GM19351 (cell line): ENCODE measurements around the gene POLR2L.
A peak's percentile ranks its signal among the peaks of the same experiment; 100 is the strongest.

Experiments used
- ATAC-seq: cut with Tn5 transposase; IDR thresholded peaks from one replicate; pipeline ENCODE4 v1.9.1; 2021; ENCODE audit warnings: mild to moderate bottlenecking, moderate library complexity; ENCODE audit not compliant: unreplicated experiment

POLR2L gene

DNA sequence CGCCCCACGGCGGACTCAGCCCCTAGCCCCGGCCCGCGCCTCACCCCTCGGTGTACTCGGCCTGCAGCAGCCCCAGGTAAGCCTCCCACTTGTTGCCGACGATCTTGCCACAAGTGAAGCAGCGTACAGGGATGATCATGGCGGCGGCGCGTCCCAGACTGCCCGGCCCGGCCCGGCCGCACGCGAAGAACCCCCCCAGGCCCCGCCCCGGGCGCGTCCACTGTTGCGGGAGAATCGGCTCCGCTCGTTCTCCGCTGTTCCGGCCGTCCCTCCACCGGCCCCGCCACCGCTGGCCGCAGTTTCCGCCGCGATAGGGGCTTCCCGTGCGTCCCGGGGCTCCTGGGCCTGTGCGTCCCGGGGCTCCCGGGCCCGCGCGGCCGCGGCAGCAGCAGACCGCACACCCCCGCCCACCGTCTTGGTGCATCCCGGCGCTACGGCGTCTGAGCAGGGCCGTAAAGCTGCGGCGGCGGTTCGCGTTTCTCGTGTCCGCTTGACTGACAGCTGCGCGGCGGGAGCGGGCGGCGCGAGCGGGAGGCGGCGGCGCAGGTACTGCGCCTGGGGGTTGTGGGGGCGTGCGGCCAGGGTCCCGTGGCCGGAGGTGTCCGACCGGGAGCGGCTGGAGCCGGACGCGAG lies at the start of gene POLR2L, which contains the start of gene TSPAN4:
Gene POLR2L (minus strand): TSS at position 160 of the 633 bp plus-strand sequence. CDS start 21 bp downstream, at position 139.
Gene TSPAN4 (plus strand): TSS at position 483 of the 633 bp plus-strand sequence. CDS start 7,453 bp downstream, outside the sequence.
- ATAC-seq = peak; percentile 68

DNA sequence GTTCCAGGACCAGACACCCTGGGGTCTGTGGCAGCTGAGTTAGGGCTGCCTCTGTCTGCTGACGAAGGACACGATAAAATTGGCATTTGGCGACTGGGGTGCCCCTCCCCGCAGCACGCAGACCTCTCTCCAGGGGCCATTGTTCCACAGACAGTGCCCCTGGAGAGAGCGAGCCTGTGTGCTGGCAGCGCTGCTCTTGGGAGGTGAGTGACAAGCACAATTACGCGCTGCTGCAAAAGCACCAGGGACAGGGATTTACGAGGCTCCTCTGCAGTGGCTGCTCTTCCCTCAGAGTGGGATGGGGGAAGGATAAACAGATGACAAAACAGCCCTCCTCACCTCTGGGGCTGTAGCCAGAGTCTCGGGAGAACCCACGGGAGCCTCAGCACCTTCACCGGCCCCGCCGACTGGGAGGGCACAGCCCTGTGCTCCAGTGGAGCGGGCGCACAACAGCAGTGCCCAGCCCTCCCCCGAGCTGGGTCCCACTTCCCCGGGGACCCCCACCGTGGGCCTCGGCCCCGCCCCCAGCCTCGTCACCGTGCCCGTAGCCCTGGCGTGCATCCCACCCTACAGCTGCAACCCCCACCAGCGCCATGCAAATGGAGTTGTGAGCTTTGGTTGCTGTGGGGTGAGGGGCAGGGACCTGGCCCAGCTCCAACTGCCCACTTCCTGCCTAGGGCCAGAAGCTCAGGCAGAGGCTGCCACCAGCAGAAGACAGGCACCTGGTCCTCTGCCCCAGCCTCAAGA lies 48.6 kb upstream of the POLR2L start:
- ATAC-seq = no peak

DNA sequence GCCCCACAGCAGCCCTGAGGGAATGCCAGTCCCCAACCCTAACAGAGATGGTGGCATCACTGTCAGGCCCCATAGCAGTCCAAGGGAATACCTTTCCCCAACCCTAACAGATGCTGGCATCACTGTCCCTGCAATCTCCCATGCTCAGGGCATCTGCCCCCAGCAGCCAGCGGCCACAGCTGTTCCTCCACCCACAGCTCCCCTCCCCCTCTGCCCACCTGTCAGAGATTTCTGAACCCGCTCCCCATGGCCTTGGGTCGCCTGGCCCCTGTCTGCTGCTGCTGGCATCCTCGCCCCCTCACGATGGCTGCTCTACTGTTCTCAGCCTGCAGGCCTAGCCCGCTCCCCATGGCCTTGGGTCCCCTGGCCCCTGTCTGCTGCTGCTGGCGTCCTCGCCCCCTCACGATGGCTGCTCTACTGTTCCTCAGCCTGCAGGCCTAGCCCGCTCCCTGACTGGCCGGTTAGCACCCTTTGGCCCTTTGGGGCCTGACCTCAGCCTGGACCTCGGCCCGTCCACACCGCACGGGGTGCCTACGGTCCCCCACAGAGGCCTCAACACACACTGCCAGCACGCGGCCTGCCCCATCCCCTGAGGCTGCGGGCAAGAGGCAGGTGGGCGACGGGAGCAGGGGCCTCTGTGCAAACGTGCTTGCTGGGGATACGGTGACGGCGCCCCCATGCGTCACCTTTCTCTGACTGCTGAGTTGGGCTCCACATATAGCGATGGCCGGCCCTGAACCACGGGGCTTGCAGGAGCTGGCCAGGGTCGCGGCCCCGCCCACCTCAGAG lies 47.6 kb upstream of the POLR2L start:
- ATAC-seq = no peak

DNA sequence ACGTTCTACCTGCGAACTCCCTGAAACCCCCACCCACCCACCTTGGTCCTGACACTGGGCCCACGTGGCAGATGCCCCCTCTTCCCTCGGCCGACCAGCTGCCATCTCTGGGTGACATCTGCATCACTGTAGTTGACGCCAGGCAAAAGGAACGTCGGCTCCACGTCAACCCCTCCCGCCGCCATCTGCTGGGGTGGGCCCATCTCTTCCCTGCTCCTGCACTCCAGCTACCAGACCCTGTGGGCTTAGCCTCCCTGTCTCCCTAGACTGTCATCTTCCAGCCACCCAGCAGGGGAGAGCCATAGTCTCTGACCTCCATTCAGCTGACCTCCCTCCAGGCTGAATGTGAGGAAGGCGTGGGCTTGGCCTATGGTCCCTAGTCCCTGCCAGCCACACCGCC lies 46.9 kb upstream of the POLR2L start:
- no peak for ATAC-seq

DNA sequence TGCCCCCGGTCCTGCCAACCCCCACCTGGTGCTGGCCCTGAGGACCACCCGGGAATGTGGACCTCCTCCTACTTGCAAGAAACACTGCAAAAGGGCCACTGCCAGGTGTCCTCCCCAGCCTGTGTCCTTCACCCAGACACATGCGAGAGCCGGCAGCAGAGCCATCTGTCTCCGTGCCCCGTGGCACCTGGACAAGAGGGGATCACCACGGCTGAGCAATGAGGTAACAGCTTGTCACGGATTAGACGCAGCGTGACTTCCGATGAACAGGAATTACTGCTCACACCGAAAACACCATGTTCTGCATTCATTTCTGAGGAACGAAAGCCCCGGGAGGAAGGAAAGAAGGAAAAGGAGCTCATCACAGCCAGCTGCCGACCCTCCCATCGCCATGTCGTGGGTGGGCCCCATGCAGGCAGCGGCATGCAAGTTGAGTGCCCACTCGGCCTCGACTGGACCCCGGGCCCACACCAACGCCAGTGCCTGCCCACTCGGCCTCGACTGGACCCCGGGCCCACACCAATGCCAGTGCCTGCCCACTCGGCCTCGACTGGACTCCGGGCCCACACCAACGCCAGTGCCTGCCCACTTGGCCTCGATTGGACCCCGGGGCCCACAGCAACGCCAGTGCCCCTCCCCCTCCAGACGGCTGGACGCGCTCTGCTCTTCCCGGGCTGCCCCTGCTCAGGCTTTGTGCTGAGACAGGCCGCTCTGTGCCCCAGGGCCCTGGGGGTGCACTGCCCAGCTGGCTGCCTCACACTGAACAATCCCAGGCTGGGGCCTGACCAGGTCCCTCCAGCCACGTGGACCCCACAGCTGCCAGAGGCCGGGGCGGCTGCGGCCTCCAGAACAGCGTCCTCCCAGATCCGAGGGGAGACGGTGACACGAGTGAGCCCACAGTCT lies 46.2 kb upstream of the POLR2L start:
- no peak for ATAC-seq

DNA sequence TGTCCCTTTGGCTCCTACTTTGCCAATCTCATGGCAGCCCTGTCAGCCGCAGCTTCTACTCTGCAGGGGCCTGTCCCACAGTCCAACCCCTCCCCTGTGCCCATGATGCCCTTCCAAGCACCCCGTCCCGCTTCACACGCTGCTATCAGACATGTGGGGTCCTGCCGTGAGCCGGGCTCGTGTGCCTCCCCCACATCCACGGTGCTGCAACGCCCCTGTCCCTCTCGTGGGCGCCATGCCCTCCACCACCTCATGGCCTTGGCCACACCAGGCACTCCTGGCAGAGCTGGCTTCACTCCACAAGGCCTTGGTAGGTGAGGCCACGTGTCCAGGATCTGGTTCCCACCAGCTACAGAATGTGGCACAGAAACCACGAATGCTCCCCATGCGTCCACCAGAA lies 45.3 kb upstream of the POLR2L start:
- ATAC-seq = no peak

DNA sequence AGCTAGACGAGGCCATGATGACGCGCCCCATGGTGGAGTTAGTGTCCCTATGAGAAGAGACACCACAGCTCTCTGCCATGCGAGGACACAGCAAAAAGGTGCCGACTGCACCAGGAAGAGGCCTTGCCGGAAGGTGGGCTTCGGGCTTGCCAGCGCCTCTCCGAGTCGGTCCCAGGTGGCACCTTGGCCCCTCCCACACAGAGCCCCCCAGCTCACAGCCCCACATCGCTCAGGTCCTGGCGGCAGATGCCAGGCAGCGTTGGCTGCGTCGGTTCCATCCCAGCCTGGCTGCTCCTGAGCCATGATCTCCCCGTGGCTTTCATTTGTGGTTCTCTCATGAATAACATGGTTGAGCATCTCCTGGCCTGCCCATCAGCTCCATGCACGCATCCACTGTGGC lies 44.2 kb upstream of the POLR2L start:
- no peak for ATAC-seq

DNA sequence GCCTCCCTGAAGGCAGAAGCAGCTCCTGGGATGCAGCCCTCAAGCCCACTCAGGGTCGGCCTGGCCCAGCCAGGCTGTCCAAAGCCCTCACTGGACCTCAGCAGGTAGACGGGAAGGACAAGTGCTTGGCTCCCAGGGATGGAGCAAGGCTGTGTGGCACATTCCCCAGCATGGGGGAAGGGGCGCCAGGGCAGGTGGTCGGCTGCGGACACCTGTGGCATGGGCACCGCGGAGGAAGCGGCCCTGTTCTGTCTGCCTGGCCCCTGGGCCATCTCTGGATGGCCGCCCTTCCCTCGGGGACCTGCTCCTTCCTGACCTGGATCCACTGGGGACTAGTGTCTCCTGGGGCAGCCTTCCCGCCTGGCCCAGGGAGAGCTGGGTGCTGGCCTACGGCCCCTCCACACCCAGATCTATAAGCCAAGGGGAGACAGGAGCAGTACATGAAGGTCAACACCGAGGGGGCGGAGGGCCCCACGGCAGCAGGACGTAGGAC lies 42.3 kb upstream of the POLR2L start:
- ATAC-seq = no peak

DNA sequence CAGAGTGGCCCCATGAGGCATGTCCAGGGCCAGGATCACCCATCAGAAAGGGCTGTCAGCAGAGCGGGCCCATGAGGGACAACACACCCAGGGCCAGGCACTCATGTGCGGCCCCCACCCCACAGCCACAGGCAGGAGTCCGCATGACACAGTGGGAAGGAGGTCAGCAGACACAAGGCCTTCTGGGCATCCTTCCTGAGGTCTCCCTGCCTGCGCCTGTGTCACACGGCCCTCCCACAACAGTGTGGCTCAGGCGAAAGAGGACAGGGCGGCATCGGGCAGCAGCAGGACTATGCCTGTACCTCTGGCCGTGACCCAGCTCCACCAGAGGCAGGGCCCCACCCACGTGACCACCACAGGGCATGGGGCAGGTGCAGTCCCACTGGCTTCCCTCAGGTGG lies 41.2 kb upstream of the POLR2L start:
- no peak for ATAC-seq

DNA sequence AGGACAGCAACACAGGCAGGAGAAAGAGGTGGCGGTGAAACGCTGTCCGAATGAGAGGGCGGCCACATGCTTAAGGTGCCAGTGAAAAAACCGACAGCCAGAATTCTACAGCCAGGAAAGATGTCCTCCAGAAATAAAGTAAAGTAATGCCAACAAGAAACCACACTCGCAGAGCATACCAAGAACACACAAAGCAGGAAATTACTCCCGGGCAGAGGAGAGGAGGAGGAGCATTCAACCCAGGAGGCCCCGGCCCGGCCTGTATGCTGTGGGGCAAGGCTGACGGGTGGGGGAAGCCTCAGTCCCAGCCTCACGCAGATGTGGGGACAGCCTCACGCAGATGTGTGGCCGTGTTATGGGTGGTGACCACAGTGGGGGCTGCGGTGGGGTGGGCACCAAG lies 40.3 kb upstream of the POLR2L start:
- ATAC-seq = no peak

DNA sequence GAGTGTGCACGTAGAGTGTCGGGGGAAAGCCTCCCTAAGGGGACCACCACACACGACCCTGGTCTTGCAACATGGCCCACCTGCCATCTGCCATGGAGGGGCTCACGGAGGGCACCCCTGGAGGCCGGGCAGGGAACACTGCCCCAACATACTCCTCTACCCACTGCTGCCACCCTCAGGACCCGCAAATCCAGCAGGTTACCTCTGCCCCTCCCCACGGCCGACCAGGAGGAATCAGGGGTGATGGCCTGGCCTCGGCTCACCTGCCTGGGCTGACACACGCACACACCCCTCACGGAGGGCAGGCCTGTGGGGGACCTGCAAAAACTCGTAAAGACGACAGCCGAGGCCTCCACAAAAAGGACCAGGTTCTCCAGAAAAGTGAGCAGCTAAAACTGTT lies 38.1 kb upstream of the POLR2L start:
- no peak for ATAC-seq

DNA sequence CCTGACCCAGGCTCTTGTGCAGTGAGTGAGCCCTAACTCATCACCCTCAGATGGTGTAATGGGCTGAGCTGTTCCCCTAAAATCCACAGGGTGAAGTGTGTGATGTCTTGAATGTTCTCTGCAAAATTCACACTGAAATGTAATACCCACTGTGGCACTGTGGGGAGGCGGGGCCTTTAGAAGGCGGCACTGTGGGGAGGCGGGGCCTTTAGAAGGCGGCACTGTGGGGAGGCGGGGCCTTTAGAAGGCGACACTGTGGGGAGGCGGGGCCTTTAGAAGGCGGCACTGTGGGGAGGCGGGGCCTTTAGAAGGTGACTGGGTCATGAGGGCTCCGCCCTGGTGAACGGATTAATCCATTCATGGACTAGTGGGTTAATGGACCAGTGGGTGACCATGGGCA lies 35.2 kb upstream of the POLR2L start:
- no peak for ATAC-seq

DNA sequence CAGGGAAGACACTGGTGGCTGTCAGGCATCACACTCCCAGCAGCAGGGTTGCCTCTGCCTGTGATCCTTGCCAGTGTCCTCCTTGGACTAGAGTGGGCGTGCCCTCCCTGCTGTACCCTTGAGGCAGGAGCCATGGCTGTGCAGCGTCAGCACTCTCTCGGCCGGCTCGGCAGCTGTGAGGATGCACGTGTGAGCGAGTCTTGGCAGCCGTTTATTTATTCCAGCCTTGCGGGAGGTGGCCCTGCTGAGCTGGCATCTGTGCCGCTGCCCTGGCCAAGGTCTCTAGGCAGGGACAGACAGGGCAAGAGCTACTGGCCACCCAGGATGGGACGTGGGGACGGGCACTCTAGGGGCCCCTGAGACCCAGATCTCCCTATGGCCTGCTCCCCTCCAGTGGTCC lies 34.2 kb upstream of the POLR2L start:
- ATAC-seq = no peak

DNA sequence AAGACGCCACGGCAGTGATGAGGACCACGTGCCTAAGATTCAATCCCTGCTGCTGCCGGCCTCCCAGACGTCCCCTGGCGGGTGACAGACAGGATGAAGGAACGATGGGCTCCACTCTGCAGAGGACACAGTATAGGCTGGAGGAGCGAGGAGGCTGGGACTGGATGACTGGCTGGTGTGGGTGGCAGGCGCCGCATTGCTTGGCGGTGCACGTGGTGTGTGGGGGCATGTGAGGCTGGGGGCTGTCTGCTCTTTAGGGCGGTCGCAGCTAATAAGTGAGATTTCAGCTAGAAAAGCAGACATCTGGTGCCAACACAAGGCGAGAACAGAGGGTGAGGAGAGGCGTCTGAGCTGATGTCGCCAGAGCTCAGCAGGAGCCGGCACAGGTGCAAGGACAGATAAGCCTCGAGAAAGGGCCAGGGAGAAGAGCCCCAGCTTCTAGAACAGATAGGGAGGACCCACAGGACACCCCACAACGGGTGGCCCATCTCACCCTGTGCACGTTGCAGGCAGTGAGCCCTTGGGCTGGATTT lies 33.5 kb upstream of the POLR2L start:
- ATAC-seq = no peak

DNA sequence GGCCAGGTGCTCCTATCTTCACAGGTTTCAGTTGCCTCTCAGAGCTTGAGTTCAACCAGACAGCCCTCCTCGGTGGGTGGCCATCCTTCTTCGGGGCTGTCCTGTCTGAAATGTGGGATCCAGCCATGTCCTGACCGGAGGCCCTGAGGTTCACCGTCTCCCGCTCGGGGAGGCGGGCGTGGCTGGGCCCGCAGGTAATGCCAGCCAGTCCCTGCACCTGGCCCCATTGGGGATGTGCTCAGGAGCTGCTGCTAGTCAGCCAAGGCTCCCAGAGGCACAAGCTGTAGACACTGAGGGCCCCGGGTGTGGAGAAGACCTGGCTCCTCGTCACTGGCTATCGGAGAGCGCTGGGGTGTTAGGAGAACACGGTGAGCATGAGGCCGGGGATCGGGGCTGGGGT lies 32.9 kb upstream of the POLR2L start:
- ATAC-seq = no peak

DNA sequence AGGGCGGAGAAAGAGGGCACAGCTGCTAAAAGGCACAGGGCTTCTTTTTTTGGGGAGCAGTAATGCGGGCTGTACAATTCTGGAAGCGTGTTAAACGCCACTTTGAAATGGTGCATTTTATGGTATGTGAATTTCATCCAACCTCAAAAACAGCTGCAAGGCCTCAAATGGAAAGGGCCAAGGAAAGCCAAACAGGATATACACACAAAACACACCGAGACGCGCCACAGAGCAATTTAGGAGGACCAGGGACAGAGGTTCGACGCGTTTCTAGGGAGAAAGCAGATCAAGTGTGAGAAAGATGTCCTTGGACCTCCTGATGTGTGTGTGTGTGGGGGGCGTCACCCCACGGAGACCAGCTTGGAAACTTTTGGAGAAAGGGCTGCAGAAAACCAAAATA lies 31.4 kb upstream of the POLR2L start:
- no peak for ATAC-seq

DNA sequence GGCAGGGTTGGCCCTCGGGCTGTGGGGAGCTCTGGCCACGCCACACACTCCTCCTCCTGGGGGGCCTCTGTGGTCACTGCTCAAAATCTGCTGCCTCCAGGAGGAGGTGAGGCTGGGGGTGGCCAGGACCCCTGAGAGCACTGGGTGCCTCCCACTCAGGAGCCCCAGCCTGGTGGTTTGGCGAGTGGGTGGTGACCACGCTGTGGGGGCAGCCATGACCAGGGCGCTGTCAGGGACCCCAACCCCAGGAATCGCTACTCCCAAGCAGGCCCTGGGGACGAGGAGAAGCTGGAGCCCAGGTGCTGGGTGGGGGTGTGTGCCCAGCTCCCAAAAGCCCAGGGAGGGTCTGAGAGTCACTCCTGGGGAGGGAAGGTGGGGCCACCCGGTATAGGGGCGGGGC lies 30.5 kb upstream of the POLR2L start:
- no peak for ATAC-seq

DNA sequence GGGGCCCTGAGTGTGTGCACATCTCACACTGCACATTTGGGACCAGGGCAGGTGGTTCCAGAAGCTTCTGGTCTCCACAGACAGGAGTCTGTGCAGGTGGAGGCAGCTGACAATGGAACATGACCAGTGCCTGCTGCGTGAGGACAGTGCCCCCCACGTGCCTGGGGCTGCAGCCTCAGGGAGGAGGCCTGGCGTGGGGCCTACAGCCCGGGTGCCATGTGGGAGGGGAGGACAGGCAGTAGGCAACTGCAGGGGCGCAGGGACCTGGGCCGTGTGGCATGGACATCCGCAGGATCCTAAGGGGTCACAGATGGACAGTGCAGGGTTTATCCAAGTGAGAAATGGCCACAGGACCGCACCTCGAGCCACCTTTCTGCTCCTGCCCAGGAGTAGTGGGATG lies 29.1 kb upstream of the POLR2L start:
- no peak for ATAC-seq

DNA sequence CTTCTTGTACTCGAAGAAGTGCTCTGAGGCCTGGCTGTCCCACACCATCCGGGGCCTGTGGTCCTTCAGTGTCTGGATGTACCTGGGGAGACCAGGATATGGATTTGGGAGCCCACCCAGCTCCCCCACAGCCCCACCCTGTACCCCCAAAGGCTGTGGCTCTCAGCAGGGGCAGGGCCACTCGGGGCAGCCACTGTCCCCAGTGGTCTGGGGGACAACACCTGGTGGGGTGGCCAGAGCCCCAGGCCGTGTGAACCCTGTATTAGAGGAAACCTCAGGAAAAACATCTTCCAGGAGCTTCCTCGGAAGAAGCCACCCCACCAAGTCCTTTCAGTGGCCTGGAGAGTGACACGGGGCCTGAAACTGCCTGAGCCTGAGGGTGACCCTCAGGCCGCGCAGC lies 28.1 kb upstream of the POLR2L start:
- no peak for ATAC-seq

DNA sequence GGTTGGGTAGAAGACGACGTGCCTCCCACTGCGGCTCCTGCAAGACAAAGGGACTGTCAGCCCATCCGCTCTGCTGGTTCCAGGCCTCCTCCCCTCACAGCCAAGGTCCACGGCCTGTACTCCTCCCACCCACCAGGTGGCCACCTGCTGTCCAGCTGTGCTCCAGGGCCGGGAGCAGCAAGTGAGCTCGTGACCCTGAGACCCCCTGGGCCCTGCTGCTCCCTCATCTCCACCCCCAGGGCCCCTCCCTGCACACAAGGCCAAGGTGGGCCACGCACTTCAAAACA lies 27.7 kb upstream of the POLR2L start:
- no peak for ATAC-seq
